Measurements from ENCODE around the gene CDH13.

Gene CDH13

DNA sequence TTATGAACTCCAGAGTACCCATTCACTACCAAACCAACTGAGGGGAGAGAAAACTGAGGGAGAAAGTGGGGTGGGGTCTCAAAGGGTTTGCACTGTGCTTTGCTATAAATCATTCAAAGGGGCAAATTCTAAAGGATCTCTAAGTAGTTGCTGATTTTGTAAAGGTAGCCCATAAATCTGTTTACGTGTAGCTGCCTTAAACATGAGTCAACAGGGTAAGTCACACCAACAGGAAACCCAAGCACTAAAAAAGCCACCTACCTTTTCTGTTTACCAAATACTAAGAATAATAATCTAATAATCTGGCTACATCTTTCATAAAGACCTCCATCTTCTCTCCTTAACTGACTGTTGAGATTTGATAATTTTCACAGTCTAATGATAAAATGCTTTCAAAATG is 1172.6 kb downstream of the CDH13 start:
- DNase-seq = no peak

DNA sequence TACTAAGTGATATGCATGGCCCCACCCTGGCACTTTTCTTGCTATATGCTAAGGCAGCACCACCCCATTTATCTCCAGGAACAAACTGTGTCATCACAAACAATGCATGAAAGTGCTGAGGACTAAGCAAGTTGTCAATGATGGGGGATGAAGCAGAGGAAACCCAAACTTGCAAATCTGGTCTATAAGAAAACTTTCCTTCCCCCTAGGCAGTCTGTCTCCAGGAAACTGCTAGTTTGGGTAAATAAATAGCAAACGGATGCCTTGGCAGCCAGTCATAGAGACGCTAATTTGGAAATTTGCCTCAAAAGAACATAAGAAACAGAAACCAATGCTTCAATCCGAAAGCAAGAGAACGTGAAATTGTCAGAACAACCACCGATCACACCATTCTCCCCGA is 1175.4 kb downstream of the CDH13 start:
- DNase-seq = no peak

DNA sequence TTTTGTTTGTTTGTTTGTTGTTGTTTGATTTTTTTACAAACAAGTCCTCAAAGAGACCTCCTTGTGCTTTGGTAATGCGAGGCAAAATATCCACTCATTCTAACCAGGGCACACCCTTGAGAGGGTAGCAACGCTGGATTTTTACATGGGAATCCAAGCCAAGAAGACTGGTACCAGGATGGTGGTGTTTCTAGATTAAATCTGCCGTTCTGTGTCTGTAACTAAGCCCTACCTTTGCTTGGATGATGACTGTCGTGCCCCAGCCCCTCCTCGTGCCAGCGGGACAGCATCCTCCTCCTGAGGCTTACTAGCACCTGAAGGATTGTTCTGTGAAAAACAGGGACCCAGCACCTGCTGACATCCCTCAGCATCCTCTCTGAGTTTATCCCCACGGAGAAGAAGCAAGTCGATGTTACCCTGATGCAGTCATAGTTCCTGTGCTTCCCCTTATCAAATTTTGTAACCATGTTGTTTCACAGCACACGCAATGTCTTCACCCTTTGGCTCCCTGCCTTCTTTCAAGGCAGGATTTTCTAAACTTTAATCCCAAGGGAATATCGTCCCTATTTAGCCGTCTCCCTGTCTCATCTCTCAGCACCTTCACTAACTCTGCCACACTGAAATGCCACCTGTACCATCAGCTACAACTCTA is 1175.9 kb downstream of the CDH13 start:
- no peak for DNase-seq

DNA sequence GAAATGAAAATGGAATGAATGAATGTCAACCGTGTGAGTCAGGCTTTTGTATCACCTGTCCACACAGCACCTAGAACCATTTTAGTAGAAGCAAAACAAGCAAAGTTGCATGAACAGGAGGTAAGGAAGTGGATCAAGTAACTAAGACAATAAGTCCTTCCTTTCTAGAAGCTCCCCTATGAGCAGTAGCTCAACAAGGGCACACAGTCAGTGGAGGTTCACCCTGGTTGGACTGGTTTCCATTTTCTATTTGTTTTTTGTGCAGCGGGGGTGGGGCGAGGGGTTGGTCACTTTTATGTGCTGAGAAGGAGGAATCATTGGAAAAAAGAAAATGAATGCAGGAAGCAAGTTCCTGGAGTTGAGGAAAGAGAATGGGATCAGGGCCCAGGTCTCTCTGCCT is 1177.0 kb downstream of the CDH13 start:
- no peak for DNase-seq

DNA sequence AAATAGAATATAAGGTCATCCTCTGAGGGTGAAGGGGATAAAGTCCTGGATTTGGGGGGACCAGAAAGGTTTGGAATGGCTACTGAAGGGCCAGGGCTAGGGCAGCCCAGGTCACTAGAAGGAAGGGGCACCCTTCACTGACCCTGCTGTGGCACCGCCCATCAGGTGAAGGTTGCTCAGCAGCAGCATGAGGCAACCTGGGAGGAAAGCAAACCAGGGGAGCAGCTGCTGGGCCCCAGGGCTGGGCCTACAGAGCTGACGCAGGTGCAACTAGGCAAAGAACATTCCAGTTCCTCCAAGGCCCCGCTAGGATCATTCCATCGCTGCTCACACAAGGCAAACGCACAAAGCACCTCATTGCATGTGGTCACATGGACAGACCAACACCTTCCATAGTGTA is 1177.6 kb downstream of the CDH13 start:
- no peak for DNase-seq

DNA sequence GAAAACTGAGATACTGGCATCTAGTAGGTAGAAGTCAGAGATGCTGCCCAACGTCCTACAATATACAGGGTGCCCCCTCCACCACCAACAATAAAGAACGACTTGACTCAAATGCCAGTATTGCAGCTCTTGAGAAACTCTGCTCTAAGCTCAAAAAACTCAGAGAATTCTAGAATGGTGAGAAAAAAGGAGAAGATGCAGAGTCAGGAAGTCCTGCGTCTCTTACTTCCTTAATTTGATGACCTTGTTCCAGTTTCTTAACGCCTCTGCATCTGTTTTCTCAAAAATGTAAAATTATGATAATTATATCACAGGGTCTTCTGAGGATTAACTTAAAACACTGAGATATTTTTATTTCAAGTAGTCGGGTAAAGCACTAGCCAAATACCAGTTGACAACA is 1179.3 kb downstream of the CDH13 start:
- no peak for DNase-seq

DNA sequence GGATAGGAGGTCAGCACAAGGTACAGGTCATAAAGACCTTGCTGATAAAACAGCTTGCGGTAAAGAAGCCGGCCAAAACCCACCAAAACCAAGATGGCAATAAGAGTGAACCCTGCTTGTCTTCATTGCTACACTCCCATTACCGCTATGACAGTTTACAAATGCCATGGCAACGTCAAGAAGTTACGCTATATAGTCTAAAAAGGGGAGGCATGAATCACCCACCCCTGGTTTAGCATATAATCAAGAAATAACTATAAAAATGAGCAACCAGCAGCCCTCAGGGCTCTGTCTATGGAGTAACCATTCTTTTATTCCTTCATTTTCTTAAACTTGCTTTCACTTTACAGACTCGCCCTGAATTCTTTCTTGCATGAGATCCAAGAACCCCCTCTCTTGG is 1180.0 kb downstream of the CDH13 start:
- no peak for DNase-seq

DNA sequence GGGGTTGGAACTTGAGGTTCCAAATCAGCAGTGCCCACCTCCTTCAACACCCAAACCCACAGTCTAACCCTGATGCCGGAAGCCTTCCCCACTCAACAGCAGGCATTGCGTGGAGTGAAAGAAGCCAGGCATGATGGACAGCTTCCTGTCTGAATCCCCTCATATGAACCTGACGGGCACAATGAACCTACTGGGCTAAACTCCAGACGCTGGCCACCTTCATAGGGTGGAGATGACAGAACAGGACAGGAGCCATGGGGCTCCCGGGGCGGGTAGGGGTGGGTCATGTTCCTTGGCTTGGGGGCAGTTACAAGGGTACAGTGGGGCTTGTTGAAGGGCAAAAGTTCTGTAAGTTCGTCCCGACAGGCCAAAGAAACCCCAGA is 1180.5 kb downstream of the CDH13 start:
- no peak for DNase-seq

DNA sequence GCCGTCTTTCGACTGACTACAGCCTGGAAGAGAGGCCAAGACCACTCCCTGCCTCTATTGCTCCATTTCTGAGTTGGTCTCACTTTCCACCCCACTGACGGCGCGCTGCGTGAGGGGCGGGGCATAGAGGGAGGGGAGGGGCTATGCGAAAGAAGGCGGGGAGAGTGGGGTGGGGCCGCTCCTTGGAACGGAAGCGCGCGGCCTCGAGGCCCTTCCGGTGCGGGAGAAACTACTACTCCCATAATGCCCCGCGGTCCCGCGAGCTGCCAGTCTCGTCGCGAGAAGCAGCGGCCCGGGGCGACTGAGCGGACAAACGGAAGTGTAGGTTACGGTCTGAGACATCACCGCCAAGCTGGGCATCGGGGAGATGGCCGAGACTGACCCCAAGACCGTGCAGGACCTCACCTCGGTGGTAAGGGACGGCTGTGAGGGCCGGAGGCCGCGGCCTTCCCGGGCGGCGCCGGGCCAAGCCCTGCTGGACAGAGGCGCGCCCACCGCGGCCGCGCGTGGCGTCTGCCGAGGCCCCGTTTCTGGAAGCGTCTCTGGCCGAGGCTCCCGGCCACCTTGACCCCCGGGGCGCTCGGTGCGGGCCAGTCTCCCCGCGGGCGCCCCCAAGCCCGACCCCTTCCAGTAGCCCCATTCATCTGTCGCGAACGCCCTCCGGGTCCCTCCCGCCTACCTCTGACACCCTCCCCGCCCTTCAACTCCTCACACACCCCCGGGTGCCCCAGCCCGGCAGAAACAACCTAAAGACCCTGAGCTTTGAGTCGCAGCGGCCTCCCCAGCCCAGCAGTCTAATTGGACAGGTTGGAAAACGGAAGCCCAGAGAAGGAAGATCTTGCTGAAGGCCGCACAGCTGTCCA is 1181.2 kb downstream of the CDH13 start, which contains the start of gene HSBP1:
Gene HSBP1 (plus strand): TSS at position 269 of the 863 bp plus-strand sequence. CDS start 99 bp downstream, at position 368.
- peak; percentile 95 for DNase-seq

DNA sequence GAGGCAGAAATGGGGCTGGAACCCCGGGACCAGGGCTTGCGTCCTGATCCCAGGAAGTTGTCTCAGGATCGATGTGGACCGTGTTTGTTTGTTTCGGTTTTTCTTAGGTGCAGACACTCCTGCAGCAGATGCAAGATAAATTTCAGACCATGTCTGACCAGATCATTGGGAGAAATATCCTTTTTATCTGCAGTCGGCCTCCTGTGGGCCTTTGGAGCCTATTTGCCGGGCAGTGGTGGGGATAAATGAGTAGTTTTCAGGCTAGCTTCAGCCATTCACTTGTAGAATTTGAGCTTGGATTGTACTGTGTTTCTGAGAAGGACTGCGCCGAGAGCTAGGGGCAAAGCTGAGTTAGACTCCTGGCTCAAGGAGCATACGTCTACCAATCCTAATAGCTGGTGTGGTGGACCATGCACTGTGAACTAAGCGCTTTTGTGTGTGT is 1181.8 kb downstream of the CDH13 start:
- no peak for DNase-seq

DNA sequence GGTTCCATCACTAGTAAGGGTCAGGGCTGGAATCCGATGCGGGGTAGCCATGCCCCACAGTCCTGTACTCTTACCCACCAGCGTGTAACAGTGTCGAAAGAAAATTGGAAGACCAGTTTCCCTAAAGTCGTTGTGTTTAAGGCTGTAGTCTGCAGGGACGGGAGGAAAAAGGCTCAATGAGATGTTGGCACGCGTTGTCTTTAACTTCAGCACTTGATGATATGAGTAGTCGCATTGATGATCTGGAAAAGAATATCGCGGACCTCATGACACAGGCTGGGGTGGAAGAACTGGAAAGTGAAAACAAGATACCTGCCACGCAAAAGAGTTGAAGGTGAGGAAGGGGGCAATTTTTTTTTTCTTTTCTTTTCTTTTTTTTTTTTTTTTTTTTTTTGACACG is 1182.3 kb downstream of the CDH13 start:
- no peak for DNase-seq

DNA sequence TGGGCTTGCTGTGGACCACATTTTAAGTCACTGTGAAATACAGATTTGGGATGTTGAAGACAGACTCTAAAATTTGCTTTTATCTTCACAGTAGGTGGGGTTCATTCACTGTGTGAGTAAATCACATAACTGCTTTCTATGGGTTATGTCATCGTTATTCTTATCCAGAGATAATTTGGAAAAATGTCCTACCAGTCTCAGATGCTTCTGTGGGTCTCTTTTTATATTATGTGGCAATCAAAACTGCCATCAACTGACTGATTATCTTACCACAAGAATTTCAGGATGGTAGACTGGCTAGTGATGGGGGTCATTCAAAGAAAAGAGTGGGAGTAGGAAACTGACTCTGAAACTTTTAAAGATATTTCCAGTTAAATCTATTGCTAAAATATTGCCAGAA is 1184.1 kb downstream of the CDH13 start:
- no peak for DNase-seq

DNA sequence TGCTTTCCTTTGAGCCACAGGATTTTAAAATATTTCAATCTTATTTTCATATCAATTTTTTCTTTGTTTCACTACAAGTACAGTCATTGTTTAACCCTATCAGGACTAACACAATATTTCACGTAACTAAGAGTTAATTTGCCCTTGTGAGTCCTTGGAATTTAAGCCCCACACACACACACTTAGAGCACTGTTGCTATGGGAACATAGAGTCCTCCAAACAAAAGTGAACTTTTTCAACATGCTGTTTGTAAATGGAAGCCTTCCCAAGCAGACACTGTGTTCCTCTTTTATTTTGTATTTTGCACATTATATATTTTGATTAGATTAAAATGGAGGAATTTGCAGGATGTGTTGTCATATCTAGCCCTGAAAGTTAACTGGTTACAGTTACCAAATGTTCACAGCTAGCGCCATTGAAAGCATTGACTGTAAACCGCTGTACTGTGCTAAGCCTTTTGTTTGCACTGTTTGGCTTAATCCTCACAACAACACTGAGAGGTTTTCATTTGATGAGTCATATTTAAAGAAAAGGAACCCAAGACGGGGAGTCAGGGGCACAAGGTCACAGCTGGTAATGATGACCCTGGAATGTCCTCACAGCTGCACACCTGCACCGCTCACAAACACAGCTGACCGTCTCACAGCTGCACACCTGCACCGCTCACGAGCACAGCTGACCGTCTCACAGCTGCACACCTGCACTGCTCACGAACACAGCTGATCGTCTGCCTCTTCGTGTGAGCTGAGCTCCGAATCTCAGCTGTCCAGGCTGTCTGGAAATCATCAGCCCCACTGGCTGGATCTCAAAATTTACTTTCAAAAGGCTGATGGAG is 1187.3 kb downstream of the CDH13 start:
- DNase-seq = no peak

DNA sequence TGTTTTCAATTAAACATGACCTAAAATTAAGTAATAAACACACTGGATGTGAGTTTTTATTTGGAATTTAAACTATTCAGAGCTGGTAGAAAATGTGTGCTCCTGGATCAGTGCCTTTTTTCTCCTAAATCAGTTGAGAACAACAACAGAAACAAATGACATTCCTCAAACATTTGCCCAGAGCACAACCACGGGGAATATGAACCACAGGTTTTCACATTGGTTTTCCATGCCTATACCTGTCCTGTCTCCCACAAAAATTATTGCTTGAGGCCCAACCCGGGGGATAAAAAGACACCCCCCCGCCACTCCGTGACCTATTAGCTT is 1187.9 kb downstream of the CDH13 start:
- DNase-seq = no peak

DNA sequence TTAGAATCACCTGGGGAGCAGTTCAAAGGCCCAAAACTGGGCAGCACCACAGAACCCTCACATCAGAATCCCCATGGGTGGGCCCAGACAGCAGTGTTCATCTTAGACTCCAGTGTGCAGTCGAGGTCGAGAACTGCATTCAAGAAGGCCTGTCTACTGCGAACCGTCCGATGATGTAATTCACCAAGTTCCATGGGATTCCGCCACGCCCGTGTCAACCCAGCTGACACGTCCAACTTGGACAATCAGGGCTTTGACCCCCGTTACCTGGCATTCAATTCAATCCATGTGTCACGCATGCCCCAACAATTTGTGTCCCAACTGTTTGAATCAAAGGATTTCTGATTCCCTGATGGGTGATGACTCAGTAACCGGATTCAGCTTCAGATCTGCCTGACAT is 1190.3 kb downstream of the CDH13 start:
- no peak for DNase-seq

DNA sequence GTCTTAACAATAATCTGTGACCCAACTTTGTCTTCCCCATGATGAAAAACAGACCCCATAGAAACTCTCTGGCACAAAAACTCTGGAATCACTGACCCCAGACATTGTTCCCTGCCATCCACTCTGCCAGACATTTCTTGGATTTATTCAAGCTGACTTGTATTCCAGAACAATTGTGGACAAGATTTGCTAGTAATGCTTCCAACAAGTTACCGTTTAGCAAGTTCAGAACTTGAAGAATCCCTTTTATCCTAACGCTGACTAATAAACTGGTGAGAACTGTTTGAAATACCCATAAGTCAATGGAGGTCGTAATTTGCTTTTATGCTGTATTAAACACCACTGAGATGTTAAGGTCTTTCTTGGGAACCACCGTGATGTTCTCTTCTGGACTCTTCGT is 1191.5 kb downstream of the CDH13 start:
- DNase-seq = no peak

DNA sequence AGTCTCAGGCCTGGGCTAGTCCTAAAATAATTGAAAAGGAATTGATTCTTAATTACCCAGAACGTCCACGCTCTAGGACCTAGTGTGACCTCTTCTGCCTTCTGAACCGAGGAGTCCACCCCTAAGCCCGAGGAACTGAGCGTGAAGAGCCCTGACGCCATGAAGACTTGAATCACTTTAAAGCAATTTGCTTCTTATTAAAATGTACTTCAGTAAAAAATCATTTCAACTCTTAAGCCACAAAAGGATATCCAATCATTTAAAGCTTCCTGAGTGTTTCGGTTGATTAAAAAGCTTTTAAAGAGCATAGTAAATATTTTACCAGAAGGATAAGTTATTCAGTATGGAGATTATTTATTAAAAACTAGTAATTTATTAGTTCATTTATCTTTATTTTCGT is 1192.6 kb downstream of the CDH13 start:
- no peak for DNase-seq

DNA sequence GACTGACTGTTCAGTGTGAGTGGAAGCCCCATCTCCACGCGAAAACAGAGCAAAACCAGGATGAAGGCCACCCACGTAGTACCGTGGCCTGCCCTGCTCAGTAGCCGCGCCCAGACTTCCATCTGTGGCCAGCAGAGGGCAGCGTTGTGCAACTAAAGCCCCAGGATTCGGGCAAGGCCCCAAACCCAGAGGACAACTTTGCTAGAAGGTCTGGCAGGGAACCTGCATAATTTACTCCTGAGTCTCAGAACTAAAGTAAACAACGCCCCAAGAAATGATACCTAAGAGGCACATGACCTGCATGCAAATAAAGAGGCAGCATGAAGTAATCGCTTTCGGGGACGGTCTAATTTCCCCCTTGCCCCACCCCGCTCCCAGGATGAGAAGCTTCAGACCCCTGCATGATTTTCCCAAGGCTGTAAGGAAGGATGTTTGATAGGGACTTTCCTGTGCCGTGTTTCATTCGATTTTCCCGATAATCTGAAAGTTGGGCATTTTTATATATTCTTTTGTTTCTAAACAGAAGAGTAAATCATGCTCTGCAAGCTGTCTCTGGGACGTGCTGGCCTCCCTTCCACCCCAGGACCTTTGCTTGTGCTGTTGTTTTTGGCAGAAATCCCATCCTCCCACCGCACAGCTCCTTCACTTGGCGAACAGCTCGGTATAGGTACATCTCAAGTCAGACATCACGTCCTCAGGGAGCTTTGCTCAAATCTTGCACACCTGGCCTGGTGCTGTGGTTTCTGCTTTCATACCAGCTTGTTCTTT is 1199.6 kb downstream of the CDH13 start:
- DNase-seq = peak; percentile 82

DNA sequence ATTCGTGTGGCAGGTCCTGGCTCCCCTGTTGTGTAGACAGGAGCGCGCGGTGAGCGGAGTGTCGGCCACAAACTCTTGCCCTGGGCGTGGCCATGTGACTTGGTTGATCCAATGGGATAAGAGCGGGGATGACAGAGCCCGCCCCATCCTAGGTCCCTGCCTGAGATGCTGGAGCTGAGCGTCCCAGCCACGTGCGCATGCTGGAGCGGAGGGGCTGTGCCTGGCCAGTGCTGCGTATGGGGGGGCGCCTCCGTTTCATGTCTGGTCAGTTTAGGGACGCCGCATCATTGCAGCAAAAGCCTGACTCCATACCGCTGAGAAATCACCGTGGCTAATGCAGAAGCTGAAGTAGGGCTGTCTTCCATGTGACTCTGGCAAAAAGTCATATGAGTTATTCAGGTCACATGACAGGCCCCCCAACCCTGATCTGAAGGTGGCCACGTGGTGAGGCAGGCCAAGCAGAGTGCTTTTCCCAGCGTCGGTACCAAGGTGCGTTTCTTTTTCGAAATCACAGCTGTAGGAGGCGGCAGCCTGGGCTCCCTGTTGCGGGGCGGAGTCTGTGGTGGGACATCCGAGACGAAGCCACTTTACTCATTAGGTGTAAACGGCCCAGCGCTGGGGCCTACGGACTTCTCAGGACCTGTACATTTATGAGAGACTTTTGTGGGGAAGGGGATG is 1203.5 kb downstream of the CDH13 start:
- DNase-seq = no peak

DNA sequence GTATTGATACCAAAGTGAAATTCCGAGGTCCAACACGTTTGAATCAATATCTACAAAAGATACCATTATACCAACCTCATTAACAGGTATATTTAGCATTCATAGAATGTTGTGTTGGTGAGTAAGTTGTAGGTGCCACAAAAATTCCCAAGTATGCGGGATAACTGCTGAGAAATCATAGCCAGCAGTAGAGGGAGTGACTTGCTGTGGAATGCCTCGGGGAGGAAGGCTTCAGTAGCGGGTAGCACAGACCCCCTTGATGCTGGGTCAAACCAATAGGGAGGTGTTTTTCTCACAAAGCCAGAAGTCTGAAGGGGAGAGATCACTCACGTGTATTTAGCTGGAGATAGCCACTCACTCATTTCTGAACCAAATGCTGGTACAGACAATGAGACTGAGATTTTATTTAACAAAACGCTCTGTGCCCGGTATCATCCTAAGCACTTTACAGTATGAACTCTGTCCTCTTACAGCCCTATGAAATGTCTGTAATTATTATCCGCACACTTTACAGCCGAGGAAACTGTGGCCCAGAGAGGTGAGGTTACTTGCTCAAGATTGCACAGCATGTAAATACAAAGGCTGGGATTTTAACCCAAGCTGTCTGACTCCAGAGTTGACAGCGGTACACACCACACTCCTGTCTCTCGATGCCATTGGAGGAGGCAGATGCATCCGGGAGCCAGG is 1204.1 kb downstream of the CDH13 start:
- no peak for DNase-seq

DNA sequence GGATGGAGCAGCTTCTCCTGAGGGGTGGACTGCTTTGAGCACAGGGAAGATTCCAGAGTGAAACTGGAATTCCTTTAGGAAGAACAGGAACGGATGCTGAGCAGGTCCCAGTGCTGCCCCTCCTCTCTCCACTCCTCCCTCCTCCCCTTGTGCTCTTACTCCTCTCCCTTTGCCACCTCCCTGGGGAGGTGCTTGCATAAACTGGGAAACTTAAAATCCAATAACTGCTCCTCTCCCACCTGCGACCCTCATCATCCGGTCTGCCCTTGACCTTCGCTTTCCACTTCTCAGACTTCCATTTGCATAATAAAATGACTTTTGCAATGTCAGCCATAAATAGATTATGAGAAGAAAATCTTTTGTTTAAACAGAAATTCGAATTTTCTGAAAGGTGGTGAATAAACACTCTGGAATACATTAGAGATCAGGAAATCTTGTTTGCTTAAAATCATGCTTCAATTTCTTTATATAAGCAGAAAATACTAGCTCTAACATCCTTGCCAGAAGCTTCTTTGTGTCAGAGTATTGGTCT is 1204.8 kb downstream of the CDH13 start:
- no peak for DNase-seq
